Peyer's patch (tissue), 4 donors: Measurements from ENCODE around the gene CHI3L2.

Experiments used
- CTCF ChIP-seq, 6 experiments: fragments of 450-650 bp in 4 of 6; fragments of 200-600 bp in 2 of 6; sonication (generic) in 1 of 6; IDR thresholded peaks; one replicate each; pipeline ENCODE4 v1.5.1; 2017 to 2019; ENCODE audit warnings: antibody characterized with exemption in 6 of 6, mild to moderate bottlenecking in 3 of 6, moderate library complexity in 1 of 6
- POLR2A ChIP-seq, 2 donors: fragments of 450-650 bp; IDR thresholded peaks; one replicate each; pipeline ENCODE4 v1.5.1; 2017; ENCODE audit warnings: antibody characterized with exemption in 2 of 2, mild to moderate bottlenecking in 2 of 2, moderate library complexity in 2 of 2

- no peak for TF ChIP-seq POLR2A (IDR thresholded peaks at IDR 0.05)
- no peak for TF ChIP-seq CTCF (IDR thresholded peaks at IDR 0.05)
Observed at GRCh38 chr1:111242805-111243523, 15.5 kb downstream of the CHI3L2 start.
